H1 (cell line): ENCODE results near the gene TEX10. TPM values are rescaled to one million over a fixed set of nuclear protein-coding genes. Genes with fewer than 3 reads are reported as not detected.

ENCODE experiments used
- polyA plus RNA-seq, 7 experiments: library from polyadenylated mRNA; depleted of rRNA in 3 of 7; stranded (reverse) in 5 of 7; unstranded in 2 of 7; fragments of >200 nt in 5 of 7; fragments of 200-250 nt in 2 of 7; gene quantifications; 1 replicate in 5 of 7; 2 replicates in 1 of 7; 4 replicates in 1 of 7; pipeline versions ENCODE4 v1.2.1 to v1.2.3, GENCODE V29; 2011 to 2013; ENCODE audit warnings: missing spikeins in 2 of 7, mixed read lengths in 2 of 7
- total RNA-seq: library from RNA; stranded (reverse); fragmentation: NEBNext Ultra II Directional; extraction: Animal tissue kit (Norgen Biotek cat#: 25700); gene quantifications from 2 replicates; pipeline ENCODE4 v1.2.1, GENCODE V29; 2021
- TF ChIP-seq, protein P1 (sequence below): fragments of 300-600 bp; sonication (generic); IDR thresholded peaks from 2 replicates; pipeline ENCODE4 v1.7.1; 2012; ENCODE audit warnings: low read length, moderate library complexity, mild to moderate bottlenecking, inconsistent platforms; ENCODE audit not compliant: insufficient replicate concordance

The TEX10 gene
- total and polyA plus RNA-seq, 2 of the 8 experiments (the other 6 are each of a cell fraction or from before 2014, with no cell fraction given): 46.9 to 81.0 TPM

DNA sequence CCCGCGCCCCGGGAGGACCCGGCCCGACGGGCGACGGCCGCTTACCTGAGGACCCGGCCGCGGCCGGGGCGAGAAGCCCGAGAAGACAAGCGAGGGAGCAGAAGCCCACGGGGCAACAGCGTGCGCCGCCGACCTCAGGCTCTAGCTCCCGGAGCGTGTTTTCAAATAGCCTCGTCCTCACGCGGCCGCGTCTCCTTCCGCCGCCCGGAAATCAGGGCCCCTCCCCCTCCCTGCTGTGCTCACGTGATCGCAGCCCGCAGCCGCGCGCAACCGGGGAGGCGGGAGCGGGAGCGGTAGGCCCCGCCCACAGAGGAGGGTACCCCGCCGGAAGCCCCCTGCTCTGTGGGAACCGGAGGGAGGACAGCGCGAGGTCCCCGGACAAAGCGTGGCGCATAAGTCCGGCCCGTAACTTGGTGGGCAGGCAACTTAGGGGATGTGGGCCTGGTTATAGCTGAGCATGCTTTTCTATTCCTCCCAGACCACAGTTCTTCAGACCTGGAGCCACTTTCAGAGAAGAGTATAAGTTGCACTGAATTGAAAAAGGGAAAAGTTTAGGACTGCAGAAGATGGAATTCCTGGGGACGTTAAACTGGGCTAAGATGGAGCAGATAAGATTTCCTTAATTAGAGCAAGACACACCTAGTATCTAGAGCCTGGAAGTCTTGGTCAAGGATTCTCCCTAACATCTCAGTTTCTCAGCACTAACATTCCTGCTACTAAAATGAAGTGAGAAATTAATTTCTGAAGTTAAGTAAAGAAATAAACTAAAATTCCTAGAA is at the start of gene TEX10 (continued):
- TF ChIP-seq, protein P1, sequence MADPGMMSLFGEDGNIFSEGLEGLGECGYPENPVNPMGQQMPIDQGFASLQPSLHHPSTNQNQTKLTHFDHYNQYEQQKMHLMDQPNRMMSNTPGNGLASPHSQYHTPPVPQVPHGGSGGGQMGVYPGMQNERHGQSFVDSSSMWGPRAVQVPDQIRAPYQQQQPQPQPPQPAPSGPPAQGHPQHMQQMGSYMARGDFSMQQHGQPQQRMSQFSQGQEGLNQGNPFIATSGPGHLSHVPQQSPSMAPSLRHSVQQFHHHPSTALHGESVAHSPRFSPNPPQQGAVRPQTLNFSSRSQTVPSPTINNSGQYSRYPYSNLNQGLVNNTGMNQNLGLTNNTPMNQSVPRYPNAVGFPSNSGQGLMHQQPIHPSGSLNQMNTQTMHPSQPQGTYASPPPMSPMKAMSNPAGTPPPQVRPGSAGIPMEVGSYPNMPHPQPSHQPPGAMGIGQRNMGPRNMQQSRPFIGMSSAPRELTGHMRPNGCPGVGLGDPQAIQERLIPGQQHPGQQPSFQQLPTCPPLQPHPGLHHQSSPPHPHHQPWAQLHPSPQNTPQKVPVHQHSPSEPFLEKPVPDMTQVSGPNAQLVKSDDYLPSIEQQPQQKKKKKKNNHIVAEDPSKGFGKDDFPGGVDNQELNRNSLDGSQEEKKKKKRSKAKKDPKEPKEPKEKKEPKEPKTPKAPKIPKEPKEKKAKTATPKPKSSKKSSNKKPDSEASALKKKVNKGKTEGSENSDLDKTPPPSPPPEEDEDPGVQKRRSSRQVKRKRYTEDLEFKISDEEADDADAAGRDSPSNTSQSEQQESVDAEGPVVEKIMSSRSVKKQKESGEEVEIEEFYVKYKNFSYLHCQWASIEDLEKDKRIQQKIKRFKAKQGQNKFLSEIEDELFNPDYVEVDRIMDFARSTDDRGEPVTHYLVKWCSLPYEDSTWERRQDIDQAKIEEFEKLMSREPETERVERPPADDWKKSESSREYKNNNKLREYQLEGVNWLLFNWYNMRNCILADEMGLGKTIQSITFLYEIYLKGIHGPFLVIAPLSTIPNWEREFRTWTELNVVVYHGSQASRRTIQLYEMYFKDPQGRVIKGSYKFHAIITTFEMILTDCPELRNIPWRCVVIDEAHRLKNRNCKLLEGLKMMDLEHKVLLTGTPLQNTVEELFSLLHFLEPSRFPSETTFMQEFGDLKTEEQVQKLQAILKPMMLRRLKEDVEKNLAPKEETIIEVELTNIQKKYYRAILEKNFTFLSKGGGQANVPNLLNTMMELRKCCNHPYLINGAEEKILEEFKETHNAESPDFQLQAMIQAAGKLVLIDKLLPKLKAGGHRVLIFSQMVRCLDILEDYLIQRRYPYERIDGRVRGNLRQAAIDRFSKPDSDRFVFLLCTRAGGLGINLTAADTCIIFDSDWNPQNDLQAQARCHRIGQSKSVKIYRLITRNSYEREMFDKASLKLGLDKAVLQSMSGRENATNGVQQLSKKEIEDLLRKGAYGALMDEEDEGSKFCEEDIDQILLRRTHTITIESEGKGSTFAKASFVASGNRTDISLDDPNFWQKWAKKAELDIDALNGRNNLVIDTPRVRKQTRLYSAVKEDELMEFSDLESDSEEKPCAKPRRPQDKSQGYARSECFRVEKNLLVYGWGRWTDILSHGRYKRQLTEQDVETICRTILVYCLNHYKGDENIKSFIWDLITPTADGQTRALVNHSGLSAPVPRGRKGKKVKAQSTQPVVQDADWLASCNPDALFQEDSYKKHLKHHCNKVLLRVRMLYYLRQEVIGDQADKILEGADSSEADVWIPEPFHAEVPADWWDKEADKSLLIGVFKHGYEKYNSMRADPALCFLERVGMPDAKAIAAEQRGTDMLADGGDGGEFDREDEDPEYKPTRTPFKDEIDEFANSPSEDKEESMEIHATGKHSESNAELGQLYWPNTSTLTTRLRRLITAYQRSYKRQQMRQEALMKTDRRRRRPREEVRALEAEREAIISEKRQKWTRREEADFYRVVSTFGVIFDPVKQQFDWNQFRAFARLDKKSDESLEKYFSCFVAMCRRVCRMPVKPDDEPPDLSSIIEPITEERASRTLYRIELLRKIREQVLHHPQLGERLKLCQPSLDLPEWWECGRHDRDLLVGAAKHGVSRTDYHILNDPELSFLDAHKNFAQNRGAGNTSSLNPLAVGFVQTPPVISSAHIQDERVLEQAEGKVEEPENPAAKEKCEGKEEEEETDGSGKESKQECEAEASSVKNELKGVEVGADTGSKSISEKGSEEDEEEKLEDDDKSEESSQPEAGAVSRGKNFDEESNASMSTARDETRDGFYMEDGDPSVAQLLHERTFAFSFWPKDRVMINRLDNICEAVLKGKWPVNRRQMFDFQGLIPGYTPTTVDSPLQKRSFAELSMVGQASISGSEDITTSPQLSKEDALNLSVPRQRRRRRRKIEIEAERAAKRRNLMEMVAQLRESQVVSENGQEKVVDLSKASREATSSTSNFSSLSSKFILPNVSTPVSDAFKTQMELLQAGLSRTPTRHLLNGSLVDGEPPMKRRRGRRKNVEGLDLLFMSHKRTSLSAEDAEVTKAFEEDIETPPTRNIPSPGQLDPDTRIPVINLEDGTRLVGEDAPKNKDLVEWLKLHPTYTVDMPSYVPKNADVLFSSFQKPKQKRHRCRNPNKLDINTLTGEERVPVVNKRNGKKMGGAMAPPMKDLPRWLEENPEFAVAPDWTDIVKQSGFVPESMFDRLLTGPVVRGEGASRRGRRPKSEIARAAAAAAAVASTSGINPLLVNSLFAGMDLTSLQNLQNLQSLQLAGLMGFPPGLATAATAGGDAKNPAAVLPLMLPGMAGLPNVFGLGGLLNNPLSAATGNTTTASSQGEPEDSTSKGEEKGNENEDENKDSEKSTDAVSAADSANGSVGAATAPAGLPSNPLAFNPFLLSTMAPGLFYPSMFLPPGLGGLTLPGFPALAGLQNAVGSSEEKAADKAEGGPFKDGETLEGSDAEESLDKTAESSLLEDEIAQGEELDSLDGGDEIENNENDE: no peak
